ENCODE measurements around the gene DAZAP1. TPM values are rescaled to one million over a fixed set of nuclear protein-coding genes. Genes with fewer than 3 reads are reported as not detected.

DAZAP1 gene
- total RNA-seq, 2 experiments from 2014 or later: 128 to 133 TPM

DNA sequence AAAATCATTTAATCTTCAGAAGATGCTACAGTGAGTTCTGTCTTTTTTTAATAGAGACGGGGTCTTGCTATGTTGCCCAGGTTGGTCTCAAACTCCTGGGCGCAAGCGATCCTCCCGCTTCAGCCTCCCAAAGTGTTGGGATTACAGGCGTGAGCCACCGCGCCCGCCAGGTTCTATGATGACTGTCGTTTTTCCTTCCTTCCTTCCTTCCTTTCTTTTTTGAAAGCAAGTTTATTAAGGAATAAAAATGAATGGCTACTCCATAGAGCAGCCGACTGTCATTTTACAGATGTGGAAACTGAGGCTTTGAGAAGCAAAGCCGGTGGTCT lies 5.5 kb upstream of the DAZAP1 start:
- peaks cover 0 to 11% of the 10 kb centered on the region in 2 experiments for H3K27me3 ChIP-seq (ENCODE audit: control insufficient read depth in 1 of 2, insufficient read depth in 2 of 2, low read length in 2 of 2)
- no peaks in the 10 kb centered on the region for H3K36me3 ChIP-seq (ENCODE audit: insufficient read depth, low read length)
- DNase-seq: no peak
- no peak overlapping the region for H3K27ac Mint-ChIP-seq
- peak overlapping the region; percentile 62 for H3K4me3 Mint-ChIP-seq
- POLR2A ChIA-PET: interaction anchor here (1.5 to 2.2 kb wide), 2 partner anchors 127 to 133 kb away, joined by 5 to 7 read pairs; partner anchors contain the start of genes CIRBP and FAM174C
- no peak overlapping the region for H3K27ac ChIP-seq (ENCODE audit: low read depth in 1 of 2, low read length in 2 of 2)
- CTCF ChIA-PET: no interaction called here
- peak overlapping the region; percentile 41 for H3K4me3 ChIP-seq (ENCODE audit: low read length)
- intact Hi-C loops (cut with DNase I, micrococcal nuclease): loop anchor here (1.0 to 10.0 kb wide), 4 partner anchors 49 to 863 kb away; partner anchors contain the start of genes FAM174C (in 1 of the 2) and TCF3 (in 1 of the 2)
- no peak for ATAC-seq (ENCODE audit: poor library complexity)
- peaks cover 4% of the 10 kb centered on the region for H3K36me3 Mint-ChIP-seq (ENCODE audit: low read depth)
- H3K27me3 Mint-ChIP-seq: no peaks in the 10 kb centered on the region
- peaks cover 12% of the 10 kb centered on the region for H3K4me1 Mint-ChIP-seq (ENCODE audit: low read depth)
- H3K4me1 ChIP-seq (ENCODE audit: insufficient read depth, low read length): peaks cover 39% of the 10 kb centered on the region
- TF ChIP-seq, protein P1, sequence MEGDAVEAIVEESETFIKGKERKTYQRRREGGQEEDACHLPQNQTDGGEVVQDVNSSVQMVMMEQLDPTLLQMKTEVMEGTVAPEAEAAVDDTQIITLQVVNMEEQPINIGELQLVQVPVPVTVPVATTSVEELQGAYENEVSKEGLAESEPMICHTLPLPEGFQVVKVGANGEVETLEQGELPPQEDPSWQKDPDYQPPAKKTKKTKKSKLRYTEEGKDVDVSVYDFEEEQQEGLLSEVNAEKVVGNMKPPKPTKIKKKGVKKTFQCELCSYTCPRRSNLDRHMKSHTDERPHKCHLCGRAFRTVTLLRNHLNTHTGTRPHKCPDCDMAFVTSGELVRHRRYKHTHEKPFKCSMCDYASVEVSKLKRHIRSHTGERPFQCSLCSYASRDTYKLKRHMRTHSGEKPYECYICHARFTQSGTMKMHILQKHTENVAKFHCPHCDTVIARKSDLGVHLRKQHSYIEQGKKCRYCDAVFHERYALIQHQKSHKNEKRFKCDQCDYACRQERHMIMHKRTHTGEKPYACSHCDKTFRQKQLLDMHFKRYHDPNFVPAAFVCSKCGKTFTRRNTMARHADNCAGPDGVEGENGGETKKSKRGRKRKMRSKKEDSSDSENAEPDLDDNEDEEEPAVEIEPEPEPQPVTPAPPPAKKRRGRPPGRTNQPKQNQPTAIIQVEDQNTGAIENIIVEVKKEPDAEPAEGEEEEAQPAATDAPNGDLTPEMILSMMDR (IDR thresholded peaks at IDR 0.05): no peak
- no peaks in the 10 kb centered on the region for H3K9me3 ChIP-seq (ENCODE audit: control insufficient read depth in 1 of 2, insufficient read depth in 1 of 2, low read length in 2 of 2)
- H3K9me3 Mint-ChIP-seq: no peaks in the 10 kb centered on the region

DNA sequence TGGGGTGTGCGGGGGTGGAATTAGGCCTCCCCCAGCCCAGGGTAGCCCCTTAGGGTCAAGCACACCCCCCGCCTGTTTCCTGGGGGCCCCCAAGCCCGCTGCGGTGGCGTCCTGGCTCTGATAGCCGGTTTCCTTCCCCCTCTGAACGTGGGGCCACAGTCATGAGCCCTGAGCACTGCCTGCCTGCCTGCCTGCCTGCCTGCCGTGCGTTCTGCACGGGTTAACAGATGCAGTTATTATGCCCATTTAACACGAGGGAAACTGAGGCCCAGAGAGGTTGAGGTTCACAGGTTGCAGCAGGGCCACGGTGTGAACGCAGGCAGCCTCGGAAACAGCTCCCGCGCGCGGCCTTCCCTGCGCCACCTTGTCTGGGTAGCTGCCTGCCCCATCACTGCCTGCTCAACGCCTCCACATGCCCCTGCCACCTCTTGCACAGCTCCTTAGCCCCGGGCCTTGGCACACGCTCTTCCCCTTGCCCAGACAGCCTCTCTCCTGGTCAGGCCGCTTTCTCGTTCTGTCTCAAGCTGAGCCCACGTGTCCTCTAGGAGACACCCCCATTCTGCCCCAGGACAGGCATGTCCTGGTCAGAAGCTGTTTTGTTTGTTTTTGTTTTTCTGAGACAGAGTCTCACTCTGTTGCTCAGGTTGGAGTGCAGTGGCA lies 4.8 kb upstream of the DAZAP1 start:
- Histone ChIP-seq H3K27ac (ENCODE audit: low read depth in 1 of 2, low read length in 2 of 2) (no peak overlapping the region), H3K36me3 (ENCODE audit: insufficient read depth, low read length) (no peaks in the 10 kb centered on the region), H3K9me3 (ENCODE audit: control insufficient read depth in 1 of 2, insufficient read depth in 1 of 2, low read length in 2 of 2) (no peaks in the 10 kb centered on the region), H3K27me3 (ENCODE audit: control insufficient read depth in 1 of 2, insufficient read depth in 2 of 2, low read length in 2 of 2) (peaks cover 0 to 11% of the 10 kb centered on the region in 2 experiments), H3K4me1 (ENCODE audit: insufficient read depth, low read length) (peaks cover 39% of the 10 kb centered on the region), H3K4me3 (ENCODE audit: low read length) (no peak overlapping the region)
- Mint-ChIP-seq H3K4me3 (peak overlapping the region; percentile 87), H3K27ac (no peak overlapping the region), H3K9me3 (no peaks in the 10 kb centered on the region), H3K27me3 (no peaks in the 10 kb centered on the region), H3K36me3 (ENCODE audit: low read depth) (peaks cover 5% of the 10 kb centered on the region), H3K4me1 (ENCODE audit: low read depth) (peaks cover 12% of the 10 kb centered on the region)
- TF ChIP-seq, protein P1 (IDR thresholded peaks at IDR 0.05): no peak
- ATAC-seq (ENCODE audit: poor library complexity): no peak
- intact Hi-C loops (cut with DNase I, micrococcal nuclease): loop anchor here (10.0 kb wide), 3 partner anchors 128 to 862 kb away; partner anchors contain the start of genes FAM174C (in 1 of the 2) and TCF3 (in 1 of the 2)
- ChIA-PET POLR2A (interaction anchor here (0.8 to 2.2 kb wide), 4 partner anchors 19 to 134 kb away, joined by 3 to 7 read pairs (median 4); partner anchors contain the start of genes CIRBP and FAM174C), CTCF (interaction anchor here (0.8 kb wide), 1 partner anchor 135 kb away, joined by 3 read pairs; no protein-coding TSS in a partner anchor)
- no peak for DNase-seq

- peak; percentile 79 for ATAC-seq (ENCODE audit: poor library complexity)
Observed at GRCh38 chr19:1406774-1407527, 435 bp upstream of the DAZAP1 start.

More at GRCh38 chr19:1406774-1407527, 435 bp upstream of the DAZAP1 start:
- intact Hi-C loops (cut with DNase I, micrococcal nuclease): loop anchor here (1.0 to 10.0 kb wide), 8 partner anchors 24 to 858 kb away; partner anchors contain the start of genes NDUFS7 (in 2 of the 2), RPS15 (in 2 of the 2), BSG (in 1 of the 2) and FAM174C (in 1 of the 2)
- H3K36me3 ChIP-seq (ENCODE audit: insufficient read depth, low read length): peaks cover 21% of the 10 kb centered on the region
- Mint-ChIP-seq H3K4me3 (peak overlapping the region; percentile 92), H3K4me1 (ENCODE audit: low read depth) (peaks cover 46% of the 10 kb centered on the region), H3K9me3 (no peaks in the 10 kb centered on the region), H3K27me3 (no peaks in the 10 kb centered on the region), H3K36me3 (ENCODE audit: low read depth) (peaks cover 28% of the 10 kb centered on the region), H3K27ac (peak overlapping the region; percentile 78)
- H3K27me3 ChIP-seq (ENCODE audit: control insufficient read depth in 1 of 2, insufficient read depth in 2 of 2, low read length in 2 of 2): peaks cover 0 to 11% of the 10 kb centered on the region in 2 experiments
- TF ChIP-seq, protein P1 (IDR thresholded peaks at IDR 0.05): peak; percentile 62
- POLR2A ChIA-PET: no interaction called here
- peaks cover 56% of the 10 kb centered on the region for H3K4me1 ChIP-seq (ENCODE audit: insufficient read depth, low read length)
- peak overlapping the region; percentile 52 to 73 for H3K27ac ChIP-seq (ENCODE audit: low read depth in 1 of 2, low read length in 2 of 2)
- CTCF ChIA-PET: no interaction called here
- H3K9me3 ChIP-seq (ENCODE audit: control insufficient read depth in 1 of 2, insufficient read depth in 1 of 2, low read length in 2 of 2): no peaks in the 10 kb centered on the region
- peak overlapping the region; percentile 51 for H3K4me3 ChIP-seq (ENCODE audit: low read length)
- peak; percentile 98 to 100 (median 99) for DNase-seq

Measured in CD4-positive, alpha-beta T cell (primary cell).